ENCODE data around the gene ACACA.

ACACA gene

DNA sequence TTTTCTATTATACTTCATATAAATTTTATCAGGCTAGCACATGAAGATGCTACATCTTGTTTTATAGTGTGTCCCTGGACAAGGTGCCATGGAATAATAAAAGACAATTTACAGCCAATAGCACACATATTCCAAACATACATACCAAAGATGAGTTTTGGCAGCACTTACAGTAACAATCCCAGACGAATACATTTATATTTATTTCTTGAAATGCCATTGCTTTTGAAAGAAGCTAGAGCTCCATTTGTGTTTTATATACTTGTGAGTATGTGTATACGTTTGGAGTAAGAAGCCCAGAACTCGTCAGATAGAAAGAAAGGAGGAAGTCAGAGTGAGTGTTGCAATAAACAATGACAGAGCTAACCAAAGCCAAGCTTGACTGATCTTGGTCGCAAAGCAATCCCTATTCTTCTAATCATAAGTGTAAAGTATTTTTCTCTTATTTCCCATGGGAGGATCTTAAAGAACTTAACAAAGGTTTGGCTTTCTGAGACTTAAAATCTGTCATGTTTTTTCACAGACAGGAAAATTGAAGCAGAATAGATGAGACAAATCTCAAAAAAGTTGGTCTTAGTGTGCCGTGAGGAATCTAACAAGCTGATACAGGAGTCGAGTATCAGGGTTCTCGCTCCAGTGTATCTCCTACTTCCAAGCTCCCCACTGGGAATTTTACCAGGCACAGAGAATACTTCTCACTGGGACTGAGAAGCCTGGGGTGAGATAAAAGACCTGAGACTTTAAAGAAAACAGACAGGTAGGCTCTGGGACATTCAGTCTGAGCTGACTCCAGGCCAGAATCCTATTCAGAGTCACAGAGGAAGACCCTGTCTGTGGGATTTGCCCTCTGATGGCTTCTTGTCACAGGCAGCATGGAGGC lies 282.5 kb downstream of the ACACA start:
- no peak for DNase-seq

GRCh38 chr17:37123386-37123785 lies 283.2 kb downstream of the ACACA start:
- no peak for DNase-seq

- no peak for DNase-seq
Observed at GRCh38 chr17:37121616-37122015, 285.0 kb downstream of the ACACA start.

- DNase-seq = no peak
Observed at GRCh38 chr17:37118366-37119137, 288.1 kb downstream of the ACACA start.

GRCh38 chr17:37117373-37118142 lies 289.1 kb downstream of the ACACA start:
- no peak for DNase-seq

GRCh38 chr17:37116671-37117185 lies 289.9 kb downstream of the ACACA start:
- no peak for DNase-seq

DNA sequence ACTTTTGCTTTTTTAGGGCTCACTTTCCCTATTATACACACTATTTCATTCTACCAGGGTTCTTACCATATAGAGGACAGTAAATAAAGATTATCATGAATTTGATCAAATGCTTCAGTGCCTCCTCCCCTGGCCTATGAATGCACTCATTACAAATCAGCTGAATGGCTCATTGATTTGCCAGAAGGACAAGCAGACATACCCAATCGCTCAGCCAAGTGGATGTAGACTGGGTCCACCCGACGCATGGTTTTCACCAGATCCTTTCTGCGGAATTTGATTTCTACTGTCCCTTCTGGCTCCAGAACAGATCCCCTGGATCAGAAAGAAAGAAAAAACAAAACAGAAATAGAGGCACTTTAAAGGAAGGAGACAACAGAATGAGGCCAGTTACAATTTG lies 295.3 kb downstream of the ACACA start:
- no peak for DNase-seq

DNA sequence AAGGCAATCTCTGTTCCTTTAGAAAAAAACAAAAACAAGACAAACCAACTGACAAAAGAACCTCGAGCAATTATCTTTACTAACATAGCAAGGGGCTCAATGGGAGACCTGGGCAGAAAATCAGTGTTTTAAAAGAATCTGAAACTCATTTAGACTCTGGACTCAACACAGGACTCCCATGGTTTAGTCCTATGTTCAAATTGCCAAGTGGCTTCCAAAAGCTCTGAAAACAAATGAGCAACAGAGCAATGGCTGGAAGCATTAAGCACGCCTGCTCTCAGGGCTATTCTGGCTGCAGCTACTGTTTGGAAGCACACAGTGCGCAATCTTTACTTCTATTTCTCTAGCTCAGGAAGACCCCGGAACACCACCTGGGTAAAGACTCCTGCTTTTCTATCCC lies 295.9 kb downstream of the ACACA start:
- DNase-seq = no peak

- no peak for DNase-seq
Observed at GRCh38 chr17:37109731-37110710, 296.6 kb downstream of the ACACA start.

GRCh38 chr17:37109106-37109505 lies 297.5 kb downstream of the ACACA start:
- DNase-seq = no peak

DNA sequence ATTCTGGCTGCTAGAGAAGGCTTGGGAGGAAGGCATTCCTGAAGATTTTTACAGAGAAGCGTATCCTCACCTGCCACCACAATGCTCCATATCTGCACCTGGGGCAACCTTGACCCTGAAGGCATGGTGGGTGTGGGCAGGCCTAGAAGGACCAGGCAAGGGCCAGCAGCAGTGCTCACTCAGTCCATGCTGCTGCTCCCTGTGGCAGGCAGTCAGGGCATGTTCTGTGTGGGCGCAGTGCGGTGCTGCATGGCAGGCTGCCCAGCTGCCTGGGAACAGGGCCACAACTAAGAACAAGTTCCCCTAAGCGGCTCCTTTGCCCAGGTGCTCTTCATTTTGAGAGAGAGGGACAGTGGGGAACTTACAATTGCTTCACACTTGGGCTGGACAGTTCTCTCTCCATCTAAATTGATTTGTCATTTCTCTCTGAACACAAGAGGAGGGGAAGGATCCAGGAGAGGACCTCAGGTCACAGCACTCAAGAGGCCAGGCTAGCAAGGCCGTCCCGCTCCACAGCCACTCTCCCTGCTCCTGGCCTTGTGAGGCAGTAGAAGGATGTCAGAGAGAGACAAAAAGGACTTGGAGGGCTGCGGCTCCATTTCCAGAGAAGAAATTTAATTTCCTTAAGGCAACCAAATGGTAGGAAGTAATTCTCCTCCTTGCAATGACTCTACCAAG lies 299.1 kb downstream of the ACACA start:
- DNase-seq = no peak

GRCh38 chr17:37106049-37106448 lies 300.6 kb downstream of the ACACA start:
- no peak for DNase-seq

- no peak for DNase-seq
Observed at GRCh38 chr17:37103231-37103630, 303.4 kb downstream of the ACACA start.

- no peak for DNase-seq
Observed at GRCh38 chr17:37101306-37101705, 305.3 kb downstream of the ACACA start.

DNA sequence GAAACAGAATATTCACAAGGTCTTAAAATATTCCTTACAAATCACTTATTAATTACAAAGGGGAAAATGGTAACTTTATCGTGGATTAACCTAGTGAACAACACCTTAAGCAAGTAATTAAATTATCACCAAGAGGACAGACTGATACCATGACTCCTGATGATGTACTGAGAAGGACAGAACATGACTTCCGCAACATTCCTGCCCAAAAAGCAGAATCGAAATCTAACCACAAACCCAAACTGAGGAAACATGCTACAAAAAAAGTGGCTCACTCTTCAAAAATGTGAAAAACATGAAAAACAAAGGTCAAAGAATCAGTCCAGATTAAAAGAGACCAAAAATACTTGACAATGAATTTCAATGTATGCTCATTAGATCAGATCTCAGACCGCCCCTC lies 306.4 kb downstream of the ACACA start:
- no peak for DNase-seq

GRCh38 chr17:37098910-37099664 lies 307.5 kb downstream of the ACACA start:
- no peak for DNase-seq

DNA sequence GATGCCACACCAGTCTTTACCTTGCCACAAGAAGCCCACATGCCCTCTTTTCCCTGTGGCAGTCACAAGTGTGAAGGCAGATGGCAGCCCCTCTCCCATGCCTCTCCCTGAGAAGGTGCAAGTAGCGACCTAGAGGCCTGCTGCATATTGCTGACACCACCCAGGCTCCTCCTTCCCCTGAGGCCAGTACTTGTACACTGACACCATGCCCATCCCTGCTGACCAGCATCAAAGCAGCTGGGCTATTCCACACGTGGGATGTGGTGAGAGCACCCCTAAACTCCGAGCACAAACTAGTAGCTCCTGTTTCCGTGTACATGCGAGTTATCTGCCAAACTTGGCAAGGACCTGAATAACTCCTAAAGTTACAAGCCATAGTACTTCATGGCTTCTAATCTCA lies 308.5 kb downstream of the ACACA start:
- no peak for DNase-seq

GRCh38 chr17:37097154-37097553 lies 309.5 kb downstream of the ACACA start:
- DNase-seq = no peak

DNA sequence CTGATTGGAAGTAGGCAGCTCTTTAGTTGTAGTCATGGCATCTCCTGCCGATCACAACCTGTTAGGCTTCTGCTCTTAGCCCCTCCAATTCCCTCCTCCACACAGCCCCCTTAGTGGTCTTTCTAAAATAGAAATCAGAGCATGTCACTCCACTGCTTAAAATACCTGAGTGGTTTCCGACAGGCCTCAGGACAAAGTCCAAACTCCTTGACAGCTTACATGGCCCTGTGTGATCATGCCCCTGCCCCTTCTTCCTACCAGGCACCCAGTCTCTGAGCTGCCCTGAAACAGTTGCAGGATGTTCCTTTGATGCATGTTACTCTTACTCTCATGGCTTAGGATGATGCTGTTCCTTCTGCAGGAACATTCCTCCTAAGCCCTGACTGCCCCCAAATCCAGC lies 310.6 kb downstream of the ACACA start:
- DNase-seq = no peak

DNA sequence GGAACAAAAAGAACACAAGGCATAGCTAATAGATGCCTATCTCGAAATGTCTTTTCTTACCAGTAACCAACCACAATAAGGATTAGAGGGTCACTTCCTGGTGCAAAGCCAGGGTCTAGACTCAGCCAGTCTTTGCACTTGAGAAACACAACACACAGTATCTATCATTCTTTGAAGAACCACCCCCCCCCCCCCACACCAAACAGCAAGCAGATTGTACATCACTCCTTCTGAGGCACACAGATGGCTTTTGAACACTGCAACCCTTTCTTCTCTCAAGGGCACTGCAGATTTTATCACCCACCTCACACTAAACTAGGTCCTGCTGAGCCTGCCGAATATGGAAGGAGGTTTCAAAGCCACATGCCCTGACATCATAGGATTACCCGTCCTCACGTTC lies 312.2 kb downstream of the ACACA start:
- DNase-seq = no peak

DNA sequence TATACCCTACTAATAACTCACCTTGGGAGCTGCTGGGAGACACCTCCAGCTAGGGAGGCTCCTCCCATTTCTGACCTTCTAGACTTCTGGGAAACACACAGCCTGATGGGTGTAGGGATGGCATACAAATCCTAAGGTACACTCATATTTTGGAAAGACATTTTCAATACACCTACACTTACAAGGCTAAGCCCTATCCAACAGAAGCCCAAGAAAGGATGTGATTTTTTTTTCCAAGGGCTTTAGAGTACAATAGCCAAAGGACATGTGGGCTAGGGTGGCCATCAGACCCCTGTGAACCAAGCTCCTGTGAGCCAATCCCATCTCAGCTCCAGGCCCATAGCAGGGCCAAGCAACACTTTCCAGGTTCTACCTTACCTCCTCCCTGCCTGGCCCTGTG lies 313.9 kb downstream of the ACACA start:
- no peak for DNase-seq

All from activated CD4-positive, alpha-beta T cell treated with anti-CD3 and anti-CD28 coated beads, Interleukin-10, Interleukin-2, amounts not matched to agents 100 ng/mL and 50 ng/mL, durations not matched to agents 16 hours and 8 hours (primary cell).